22Rv1 (cell line): ENCODE results near the gene CXCL14.

Experiments
- H3K27ac ChIP-seq: fragments of 450-650 bp; 2 replicates; pipeline ENCODE4 v1.5.1; 2017
- ZFX ChIP-seq: fragments of 450-650 bp; IDR thresholded peaks from 2 replicates; pipeline ENCODE4 v1.6.1; 2017; ENCODE audit warnings: antibody characterized with exemption, borderline replicate concordance
- TF ChIP-seq, protein P1 (sequence below): fragments of 450-650 bp; IDR thresholded peaks from 2 replicates; pipeline ENCODE4 v1.5.1; 2017; ENCODE audit warnings: mild to moderate bottlenecking

CXCL14 gene, protein sequence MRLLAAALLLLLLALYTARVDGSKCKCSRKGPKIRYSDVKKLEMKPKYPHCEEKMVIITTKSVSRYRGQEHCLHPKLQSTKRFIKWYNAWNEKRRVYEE

DNA sequence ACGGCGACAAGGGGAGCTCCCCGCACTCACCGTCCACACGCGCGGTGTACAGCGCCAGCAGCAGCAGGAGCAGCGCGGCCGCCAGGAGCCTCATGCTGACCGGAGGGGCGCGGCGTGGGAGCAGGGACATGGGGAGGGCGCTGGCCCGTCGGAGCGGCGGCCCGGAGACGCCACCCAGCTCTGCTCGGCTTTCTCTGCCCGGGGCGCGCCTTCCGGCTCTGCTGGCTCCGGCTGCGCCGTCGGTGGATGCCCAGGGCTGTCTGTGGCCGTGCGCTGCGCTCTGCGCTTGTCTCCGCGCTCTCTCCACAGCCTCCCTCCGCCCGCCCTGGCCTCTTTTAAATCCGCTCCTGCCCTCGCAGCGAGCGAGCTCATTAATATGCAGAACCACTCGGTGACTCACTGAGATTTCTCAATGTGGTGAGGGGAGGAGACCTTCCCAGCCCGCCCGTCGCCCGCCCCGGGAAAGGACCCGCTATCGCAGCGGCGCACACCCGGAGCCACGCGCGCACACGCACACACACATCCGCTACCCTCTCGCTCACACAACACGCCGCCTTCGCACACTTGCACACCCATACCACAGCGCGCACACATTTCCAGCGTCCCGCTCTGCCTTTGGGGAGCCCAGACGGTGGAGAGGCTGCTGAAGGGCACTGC lies at the start of gene CXCL14:
CXCL14 (minus strand) TSS at position 307 of the 657 bp plus-strand sequence; CDS start at position 94, 213 bp downstream.
- no peak within 1 kb of the TSS for H3K27ac ChIP-seq
- no peak for TF ChIP-seq ZFX
- TF ChIP-seq, protein P1, sequence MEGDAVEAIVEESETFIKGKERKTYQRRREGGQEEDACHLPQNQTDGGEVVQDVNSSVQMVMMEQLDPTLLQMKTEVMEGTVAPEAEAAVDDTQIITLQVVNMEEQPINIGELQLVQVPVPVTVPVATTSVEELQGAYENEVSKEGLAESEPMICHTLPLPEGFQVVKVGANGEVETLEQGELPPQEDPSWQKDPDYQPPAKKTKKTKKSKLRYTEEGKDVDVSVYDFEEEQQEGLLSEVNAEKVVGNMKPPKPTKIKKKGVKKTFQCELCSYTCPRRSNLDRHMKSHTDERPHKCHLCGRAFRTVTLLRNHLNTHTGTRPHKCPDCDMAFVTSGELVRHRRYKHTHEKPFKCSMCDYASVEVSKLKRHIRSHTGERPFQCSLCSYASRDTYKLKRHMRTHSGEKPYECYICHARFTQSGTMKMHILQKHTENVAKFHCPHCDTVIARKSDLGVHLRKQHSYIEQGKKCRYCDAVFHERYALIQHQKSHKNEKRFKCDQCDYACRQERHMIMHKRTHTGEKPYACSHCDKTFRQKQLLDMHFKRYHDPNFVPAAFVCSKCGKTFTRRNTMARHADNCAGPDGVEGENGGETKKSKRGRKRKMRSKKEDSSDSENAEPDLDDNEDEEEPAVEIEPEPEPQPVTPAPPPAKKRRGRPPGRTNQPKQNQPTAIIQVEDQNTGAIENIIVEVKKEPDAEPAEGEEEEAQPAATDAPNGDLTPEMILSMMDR, result no peak

DNA sequence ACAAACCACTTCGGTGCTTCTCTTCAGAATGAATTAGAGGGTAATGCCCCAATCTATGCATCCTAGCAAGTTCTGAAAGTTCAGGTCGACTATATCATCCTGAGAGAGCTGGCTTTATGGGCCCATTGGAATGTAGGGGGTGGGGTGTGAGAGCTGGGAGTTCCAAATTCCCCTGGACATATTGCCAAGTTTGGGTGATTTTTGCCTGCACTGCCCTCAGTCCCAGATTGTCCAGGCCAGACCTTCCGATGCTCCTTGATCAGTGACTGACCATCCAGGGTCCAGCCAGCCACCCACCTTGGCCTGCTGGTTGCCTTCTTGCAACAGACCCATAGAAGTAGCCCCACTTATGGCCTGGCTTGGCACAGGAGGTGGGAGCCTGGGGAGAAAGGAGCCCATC lies 47.8 kb upstream of the CXCL14 start:
- TF ChIP-seq, protein P1, result no peak
- no peak for TF ChIP-seq ZFX
- no peak overlapping the region for H3K27ac ChIP-seq

DNA sequence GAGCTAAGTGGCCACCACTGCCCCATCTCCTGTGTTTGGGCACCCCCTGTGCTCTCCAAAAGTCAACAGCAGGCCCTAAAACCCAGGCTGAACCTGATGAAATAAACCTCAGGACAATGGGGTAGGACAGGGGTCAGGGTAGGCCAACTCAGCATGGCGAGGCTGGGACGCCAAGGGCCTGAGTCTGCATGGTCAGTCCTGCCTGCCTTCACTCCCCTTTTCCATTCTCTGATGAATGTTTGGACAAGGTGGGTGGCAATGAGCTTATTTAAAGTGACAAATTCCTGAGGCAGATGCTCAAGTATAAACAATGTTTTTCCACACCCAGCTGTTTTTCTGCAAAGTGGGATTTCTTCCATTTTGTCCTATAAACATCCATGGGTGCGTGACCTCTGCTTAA lies 47.2 kb upstream of the CXCL14 start:
- no peak overlapping the region for H3K27ac ChIP-seq
- TF ChIP-seq, protein P1, result no peak
- TF ChIP-seq ZFX, result no peak

DNA sequence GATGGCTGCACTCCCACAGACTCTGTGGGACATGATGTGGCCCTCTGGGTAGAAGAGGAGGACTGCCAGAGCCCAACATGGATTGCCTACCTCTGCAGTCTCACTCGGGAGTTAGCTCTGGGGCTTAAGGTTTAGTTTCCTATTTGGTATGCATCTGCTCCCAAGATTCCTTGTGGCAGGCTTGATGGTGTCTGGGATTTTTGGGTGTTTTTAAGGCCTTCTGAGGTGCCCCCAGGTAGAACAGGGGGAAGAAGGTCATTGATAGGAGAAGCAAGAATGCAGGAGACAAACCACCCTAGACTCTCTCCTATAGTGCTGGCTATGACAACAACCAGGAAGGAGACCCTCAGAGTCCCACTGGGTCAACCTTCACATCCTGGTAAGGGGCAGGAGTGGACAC lies 46.7 kb upstream of the CXCL14 start:
- no peak for TF ChIP-seq ZFX
- TF ChIP-seq, protein P1, result no peak
- H3K27ac ChIP-seq, result no peak overlapping the region

DNA sequence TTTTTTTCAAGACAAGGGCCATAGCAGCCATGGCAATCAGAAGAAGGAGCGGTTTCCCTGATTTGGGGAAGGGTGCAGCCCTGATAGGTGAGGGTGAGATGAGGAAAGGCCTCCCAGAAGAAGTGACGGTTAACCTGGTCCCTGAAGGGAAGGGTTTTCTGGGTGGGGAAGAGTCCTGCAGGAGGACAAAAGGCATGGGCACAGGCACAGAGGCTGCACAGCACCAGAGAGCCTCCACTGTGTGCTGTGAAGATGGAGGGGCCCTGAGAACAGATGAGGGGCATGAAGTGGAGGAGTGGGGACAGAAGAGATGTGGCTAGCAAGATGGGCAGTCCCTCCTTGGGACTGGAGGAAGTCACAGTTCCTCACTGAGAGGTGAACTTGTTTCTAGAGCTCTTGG lies 46.3 kb upstream of the CXCL14 start:
- TF ChIP-seq, protein P1, result no peak
- TF ChIP-seq ZFX, result no peak
- H3K27ac ChIP-seq, result no peak overlapping the region

DNA sequence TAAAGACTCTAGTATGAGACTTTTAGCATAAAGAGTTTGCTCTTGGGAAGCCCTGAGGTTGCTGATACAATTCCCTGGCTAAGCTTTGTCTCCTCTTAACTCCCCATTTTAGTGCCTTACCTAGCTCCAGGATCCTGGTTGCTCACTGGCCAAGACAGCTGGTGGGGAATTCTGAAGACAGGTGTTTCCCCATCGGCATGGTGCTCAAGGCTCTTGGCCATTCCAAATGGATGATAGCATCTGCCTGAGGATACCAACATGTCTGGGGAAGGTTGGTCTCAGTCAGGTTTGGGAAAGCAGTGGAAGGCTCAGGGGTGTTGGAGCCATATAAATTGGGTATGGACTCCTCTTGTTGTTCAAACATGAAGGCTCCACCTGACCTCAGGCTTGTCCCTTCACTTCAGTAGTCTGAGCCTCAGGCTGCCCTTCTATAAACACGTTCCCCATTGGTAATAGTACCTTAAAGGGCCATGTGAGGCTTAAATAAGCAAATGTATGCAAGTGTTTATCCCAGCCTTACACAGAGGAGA lies 44.5 kb upstream of the CXCL14 start:
- no peak overlapping the region for H3K27ac ChIP-seq
- TF ChIP-seq, protein P1, result no peak
- no peak for TF ChIP-seq ZFX

DNA sequence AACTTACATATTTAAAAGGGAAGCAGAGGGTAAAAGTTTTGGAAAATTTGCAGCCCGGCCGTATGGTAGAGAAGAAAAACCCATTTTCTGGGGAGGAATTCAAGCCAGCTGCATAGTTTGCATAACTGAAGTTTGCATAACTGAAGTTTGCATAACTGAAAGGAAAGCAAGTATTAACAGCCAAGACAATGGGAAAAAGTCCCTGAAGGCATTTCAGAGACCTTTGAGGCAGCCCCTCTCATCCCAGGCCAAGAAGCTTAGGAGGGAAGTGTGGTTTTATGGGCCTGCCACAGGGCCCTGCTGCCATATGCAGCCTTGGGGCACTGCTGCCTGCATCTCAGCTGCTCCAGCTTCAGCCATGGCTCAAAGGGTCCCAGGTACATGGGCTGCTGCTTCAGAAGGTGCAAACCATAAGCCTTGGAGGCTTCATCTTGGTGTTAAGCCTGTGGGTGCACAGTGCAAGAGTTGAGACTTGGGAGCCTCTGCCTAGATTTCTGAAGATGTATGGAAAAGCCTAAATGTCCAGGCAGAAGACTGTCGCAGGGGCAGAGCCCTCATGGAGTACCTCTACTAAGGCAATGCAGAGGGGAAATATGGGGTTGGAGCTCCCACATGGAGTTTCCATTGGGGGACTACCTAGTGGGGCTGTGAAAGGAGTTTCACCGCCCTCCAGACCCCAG lies 36.9 kb upstream of the CXCL14 start:
- H3K27ac ChIP-seq, result no peak overlapping the region
- TF ChIP-seq, protein P1, result no peak
